ENCODE results near the gene KCNJ18.
"Not testable (repeated sequence)": the region's sequence is repeated elsewhere in the genome, so short reads cannot be mapped to it uniquely, and the experiment has no call there.

- TF ChIP-seq GATA2 (CRISPR knock-in tag; IDR thresholded peaks at IDR 0.05); RBM15 (IDR thresholded peaks at IDR 0.05; ENCODE audit: insufficient read depth, low read length); CBX1 (IDR thresholded peaks at IDR 0.05; ENCODE audit: low read depth); NCOA2 (IDR thresholded peaks at IDR 0.05; ENCODE audit: partially characterized antibody in 2 of 2); SP2 (IDR thresholded peaks at IDR 0.05; ENCODE audit: extremely low read depth, low read depth, low read length, poor library complexity, severe bottlenecking); TCF7L2 (IDR thresholded peaks at IDR 0.05; ENCODE audit: low read depth, low read length); EZH2 (IDR thresholded peaks at IDR 0.05; ENCODE audit: borderline replicate concordance, low read depth, low read length); POLR2A (conservative IDR thresholded peaks at IDR 0.05); MYBL2 (IDR thresholded peaks at IDR 0.05; ENCODE audit: low read depth); MYBL2 (CRISPR knock-in tag; IDR thresholded peaks at IDR 0.05; ENCODE audit: borderline replicate concordance): not testable (repeated sequence)
Observed at GRCh38 chr17:21683142-21683712, 9.1 kb upstream of the KCNJ18 start.

All from K562 (cell line).